Neural crest cell (in vitro differentiated cells): ENCODE results near the gene FAP. TPM values are rescaled to one million over a fixed set of nuclear protein-coding genes. Genes with fewer than 3 reads are reported as not detected.

Experiments
- DNase-seq: peaks from one replicate; pipeline ENCODE4 v3.0.0; 2021; ENCODE audit warnings: low read depth, mixed read lengths, low spot score
- H3K27ac Mint-ChIP-seq: one replicate; pipeline ENCODE4 v1.8.0; 2021; ENCODE audit warnings: mild to moderate bottlenecking, mixed read lengths; ENCODE audit not compliant: unreplicated experiment
- H3K27me3 Mint-ChIP-seq: 2 replicates; pipeline ENCODE4 v1.8.0; 2021; ENCODE audit warnings: low read depth, mild to moderate bottlenecking, mixed read lengths
- H3K36me3 Mint-ChIP-seq: 2 replicates; pipeline ENCODE4 v1.8.0; 2021; ENCODE audit warnings: low read depth, mild to moderate bottlenecking, mixed read lengths
- H3K4me1 Mint-ChIP-seq: 2 replicates; pipeline ENCODE4 v1.8.0; 2021; ENCODE audit warnings: mixed read lengths
- H3K4me3 Mint-ChIP-seq: one replicate; pipeline ENCODE4 v1.8.0; 2021; ENCODE audit warnings: mild to moderate bottlenecking, mixed read lengths
- H3K9me3 Mint-ChIP-seq: 2 replicates; pipeline ENCODE4 v1.8.0; 2021; ENCODE audit warnings: mixed read lengths
- total RNA-seq: library from RNA; stranded (reverse); gene quantifications from 2 replicates; pipeline ENCODE4 v1.2.1, GENCODE V29; 2021
- TF ChIP-seq, protein P1 (sequence below): fragments of 200-600 bp; sonication (generic); conservative IDR thresholded peaks from 2 replicates; pipeline ENCODE4 v1.5.0; 2021; ENCODE audit warnings: antibody characterized with exemption, mild to moderate bottlenecking

Gene FAP
- total RNA-seq, 1 donor from 2014 or later, result not detected

- Mint-ChIP-seq H3K4me3 (no peak overlapping the region), H3K27ac (no peak overlapping the region), H3K36me3 (no peaks in the 10 kb centered on the region), H3K4me1 (no peaks in the 10 kb centered on the region), H3K9me3 (no peaks in the 10 kb centered on the region), H3K27me3 (peaks cover 15% of the 10 kb centered on the region)
- TF ChIP-seq, protein P1, sequence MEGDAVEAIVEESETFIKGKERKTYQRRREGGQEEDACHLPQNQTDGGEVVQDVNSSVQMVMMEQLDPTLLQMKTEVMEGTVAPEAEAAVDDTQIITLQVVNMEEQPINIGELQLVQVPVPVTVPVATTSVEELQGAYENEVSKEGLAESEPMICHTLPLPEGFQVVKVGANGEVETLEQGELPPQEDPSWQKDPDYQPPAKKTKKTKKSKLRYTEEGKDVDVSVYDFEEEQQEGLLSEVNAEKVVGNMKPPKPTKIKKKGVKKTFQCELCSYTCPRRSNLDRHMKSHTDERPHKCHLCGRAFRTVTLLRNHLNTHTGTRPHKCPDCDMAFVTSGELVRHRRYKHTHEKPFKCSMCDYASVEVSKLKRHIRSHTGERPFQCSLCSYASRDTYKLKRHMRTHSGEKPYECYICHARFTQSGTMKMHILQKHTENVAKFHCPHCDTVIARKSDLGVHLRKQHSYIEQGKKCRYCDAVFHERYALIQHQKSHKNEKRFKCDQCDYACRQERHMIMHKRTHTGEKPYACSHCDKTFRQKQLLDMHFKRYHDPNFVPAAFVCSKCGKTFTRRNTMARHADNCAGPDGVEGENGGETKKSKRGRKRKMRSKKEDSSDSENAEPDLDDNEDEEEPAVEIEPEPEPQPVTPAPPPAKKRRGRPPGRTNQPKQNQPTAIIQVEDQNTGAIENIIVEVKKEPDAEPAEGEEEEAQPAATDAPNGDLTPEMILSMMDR, result no peak
- DNase-seq, result no peak
Observed at GRCh38 chr2:162143969-162144368, 99.3 kb downstream of the FAP start.

GRCh38 chr2:162138310-162138709 lies 104.9 kb downstream of the FAP start:
- Mint-ChIP-seq H3K36me3 (no peaks in the 10 kb centered on the region), H3K4me3 (no peak overlapping the region), H3K27ac (no peak overlapping the region), H3K9me3 (no peaks in the 10 kb centered on the region), H3K4me1 (no peaks in the 10 kb centered on the region), H3K27me3 (peaks cover 5% of the 10 kb centered on the region)
- TF ChIP-seq, protein P1, result no peak
- no peak for DNase-seq

GRCh38 chr2:162127422-162127821 lies 115.8 kb downstream of the FAP start:
- no peak for DNase-seq
- Mint-ChIP-seq H3K27me3 (no peaks in the 10 kb centered on the region), H3K9me3 (peaks cover 2% of the 10 kb centered on the region), H3K4me3 (no peak overlapping the region), H3K4me1 (no peaks in the 10 kb centered on the region), H3K27ac (no peak overlapping the region), H3K36me3 (no peaks in the 10 kb centered on the region)
- TF ChIP-seq, protein P1, result no peak

DNA sequence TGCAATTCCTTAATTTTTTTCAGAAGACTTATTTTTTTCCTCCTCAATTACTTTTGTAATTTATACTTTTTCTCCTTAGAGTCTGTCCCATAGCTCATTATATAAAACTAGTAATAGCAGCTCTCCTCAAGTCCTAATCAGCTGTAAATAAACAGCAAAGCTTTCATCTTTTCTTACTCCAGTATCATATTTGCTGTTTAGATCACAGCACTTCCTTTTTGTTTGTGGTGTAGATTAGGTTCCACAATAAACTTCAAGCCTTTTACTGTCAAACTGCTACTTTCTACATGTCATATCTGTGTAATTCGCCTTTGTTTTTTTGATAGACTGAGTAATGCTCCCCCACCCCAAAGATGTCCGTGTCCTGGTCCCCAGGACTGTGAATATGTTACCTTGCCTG lies 116.7 kb downstream of the FAP start:
- TF ChIP-seq, protein P1, result no peak
- Mint-ChIP-seq H3K9me3 (peaks cover 2% of the 10 kb centered on the region), H3K36me3 (no peaks in the 10 kb centered on the region)

DNA sequence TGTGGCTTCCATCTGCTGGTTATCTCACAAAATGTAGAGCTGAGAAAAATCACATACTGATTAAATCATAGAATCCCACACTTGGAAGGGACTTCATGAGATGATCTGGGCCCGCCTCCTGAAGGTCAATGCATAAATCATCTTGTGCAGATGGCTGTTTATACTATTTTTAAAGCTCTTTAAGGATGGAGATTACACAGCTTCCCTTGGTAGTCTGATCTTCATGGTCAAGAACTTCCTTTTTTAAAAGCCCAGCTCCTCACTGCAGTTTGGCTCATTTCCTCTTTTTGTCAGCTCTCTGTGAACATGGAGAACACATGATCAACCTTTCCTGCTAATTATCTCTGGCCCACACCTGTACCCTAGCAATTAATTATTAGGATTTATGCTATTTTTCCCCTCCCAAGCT lies 117.1 kb downstream of the FAP start:
- H3K27ac Mint-ChIP-seq, result no peak overlapping the region
- TF ChIP-seq, protein P1, result no peak
- DNase-seq, result no peak
- no peaks in the 10 kb centered on the region for H3K27me3 Mint-ChIP-seq
- H3K9me3 Mint-ChIP-seq, result peaks cover 2% of the 10 kb centered on the region
- H3K4me1 Mint-ChIP-seq, result no peaks in the 10 kb centered on the region
- H3K4me3 Mint-ChIP-seq, result no peak overlapping the region
- no peaks in the 10 kb centered on the region for H3K36me3 Mint-ChIP-seq

More for the DNA sequence above, 116.7 kb downstream of the FAP start:
- Mint-ChIP-seq H3K27ac (no peak overlapping the region), H3K4me1 (no peaks in the 10 kb centered on the region), H3K27me3 (no peaks in the 10 kb centered on the region), H3K4me3 (no peak overlapping the region)
- DNase-seq, result no peak

DNA sequence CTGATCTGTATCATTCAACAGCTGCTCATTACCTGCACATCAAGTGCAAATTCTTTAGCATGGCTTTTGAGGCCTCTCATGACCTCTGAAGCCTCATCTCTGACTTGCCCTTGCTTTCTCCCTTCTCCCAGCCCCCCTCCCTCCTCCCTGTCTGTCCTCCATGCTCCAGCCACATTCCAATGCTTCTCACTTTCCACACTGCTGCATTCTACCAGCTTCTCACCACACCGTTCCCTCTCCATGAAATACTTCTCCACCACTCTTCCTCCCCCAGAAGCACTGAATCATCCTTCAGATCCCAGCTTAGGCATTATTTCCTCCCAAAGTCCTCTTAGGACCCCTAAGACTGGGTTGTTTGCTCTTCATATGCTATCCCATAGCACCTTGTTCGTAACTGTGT lies 118.1 kb downstream of the FAP start:
- no peak overlapping the region for H3K4me3 Mint-ChIP-seq
- no peak for DNase-seq
- no peaks in the 10 kb centered on the region for H3K4me1 Mint-ChIP-seq
- H3K27me3 Mint-ChIP-seq, result no peaks in the 10 kb centered on the region
- TF ChIP-seq, protein P1, result no peak
- H3K9me3 Mint-ChIP-seq, result no peaks in the 10 kb centered on the region
- no peaks in the 10 kb centered on the region for H3K36me3 Mint-ChIP-seq
- H3K27ac Mint-ChIP-seq, result no peak overlapping the region
